GM21786 (cell line): ENCODE measurements around the gene GPR32.
"Not testable (repeated sequence)": the region's sequence is repeated elsewhere in the genome, so short reads cannot be mapped to it uniquely, and the experiment has no call there.

Source experiments
- ATAC-seq: cut with Tn5 transposase; IDR thresholded peaks from one replicate; pipeline ENCODE4 v1.9.1; 2021; ENCODE audit not compliant: unreplicated experiment

GPR32 gene

DNA sequence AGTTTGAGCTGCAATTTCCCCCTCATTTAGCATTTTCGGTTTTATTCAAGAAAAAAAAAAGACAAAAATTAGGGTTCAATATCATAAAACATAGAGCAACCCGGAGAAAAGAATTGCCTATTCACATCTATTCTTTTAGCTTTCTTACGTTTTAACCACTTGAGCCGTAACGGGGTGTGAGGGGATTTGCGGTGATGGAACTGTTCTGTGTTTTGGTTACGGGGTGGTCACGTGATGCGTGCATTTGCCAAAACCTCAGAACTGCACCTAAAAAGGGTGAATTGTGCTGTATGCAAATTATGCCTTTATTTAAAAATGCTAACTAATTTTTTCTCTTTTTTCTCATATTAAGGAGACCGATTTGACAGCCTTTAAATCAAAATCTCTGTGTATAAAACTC is 25.0 kb upstream of the GPR32 start:
- ATAC-seq, result no peak

DNA sequence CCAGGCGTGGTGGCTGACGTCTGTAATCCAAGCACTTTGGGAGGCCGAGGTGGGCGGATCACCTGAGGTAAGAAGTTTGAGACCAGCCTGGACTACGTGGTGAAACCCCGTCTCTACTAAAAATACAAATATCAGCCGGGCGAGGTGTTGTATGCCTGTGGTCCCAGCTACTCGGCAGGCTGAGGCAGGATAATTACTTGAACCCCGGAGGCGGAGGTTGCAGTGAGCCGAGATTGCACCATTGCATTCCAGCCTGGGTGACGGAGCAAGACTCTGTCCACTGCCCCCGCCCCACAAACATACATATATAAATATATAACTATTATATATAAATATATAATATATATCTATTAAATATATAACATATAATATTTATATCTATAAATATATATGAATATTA is 23.1 kb upstream of the GPR32 start:
- ATAC-seq, result not testable (repeated sequence)

DNA sequence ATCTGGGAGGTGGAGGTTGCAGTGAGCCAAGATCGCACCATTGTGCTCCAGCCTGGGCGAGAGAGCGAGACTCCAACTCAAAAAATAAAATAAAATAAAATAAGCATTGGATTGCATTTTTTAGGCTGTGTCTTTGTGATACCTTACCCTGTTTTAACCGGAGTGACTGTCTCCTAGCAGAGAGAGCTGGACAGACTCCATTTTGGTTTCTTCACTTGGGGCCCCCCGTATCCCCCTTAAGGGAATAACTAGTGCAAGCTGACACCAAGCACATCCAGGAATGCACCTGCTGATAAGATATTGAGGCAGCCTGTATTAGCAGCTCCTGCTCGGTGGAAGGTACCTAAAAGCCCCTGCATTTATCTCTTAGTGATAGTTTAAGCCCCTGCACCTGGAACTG is 20.8 kb upstream of the GPR32 start:
- ATAC-seq, result no peak

- no peak for ATAC-seq
These were observed 20.3 kb upstream of the GPR32 start for GRCh38 chr19:50750010-50750409.

DNA sequence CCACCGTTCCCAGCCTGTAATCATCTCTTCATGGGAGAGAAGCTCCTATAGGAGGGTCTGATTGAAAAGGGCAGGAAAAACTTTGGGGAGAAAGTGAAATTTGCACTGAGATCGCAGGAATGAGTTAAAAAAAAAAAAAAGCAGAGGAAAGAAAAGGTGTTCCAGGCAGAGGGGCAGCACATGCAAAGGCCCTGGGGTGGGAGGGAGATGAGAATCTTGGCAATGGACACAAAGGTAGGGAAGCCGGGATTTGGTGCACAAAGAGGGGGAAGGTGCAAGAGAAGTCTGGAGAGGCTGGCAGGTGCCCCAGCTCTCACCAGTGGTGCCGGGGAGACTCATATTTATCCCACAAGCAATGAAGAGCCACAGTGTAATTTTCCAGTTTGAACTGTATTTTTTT is 16.4 kb upstream of the GPR32 start:
- no peak for ATAC-seq

- not testable (repeated sequence) for ATAC-seq
These were observed 14.0 kb upstream of the GPR32 start for GRCh38 chr19:50756244-50756643.

GRCh38 chr19:50757624-50758023 is 12.6 kb upstream of the GPR32 start:
- ATAC-seq, result not testable (repeated sequence)

- ATAC-seq, result not testable (repeated sequence)
These were observed 11.2 kb upstream of the GPR32 start for GRCh38 chr19:50759076-50759475.

DNA sequence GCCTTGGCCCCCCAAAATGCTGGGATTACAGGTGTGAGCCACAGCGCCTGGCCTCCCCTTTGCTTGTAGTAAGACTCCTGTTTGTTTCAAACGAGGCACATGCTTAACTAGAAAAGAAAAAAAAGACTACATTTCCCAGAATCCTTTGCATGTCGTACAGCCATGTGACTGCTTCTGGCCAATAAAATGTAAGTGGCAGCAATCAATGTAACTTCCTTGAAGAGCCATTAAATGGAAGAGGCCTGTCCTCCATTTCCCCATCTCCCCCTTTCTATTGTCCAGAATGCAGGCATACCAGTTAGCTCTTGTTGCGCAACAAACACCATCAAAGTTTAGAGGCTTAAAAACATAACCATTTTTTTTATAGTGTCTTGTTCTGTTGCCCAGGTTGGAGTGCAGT is 10.4 kb upstream of the GPR32 start:
- no peak for ATAC-seq

DNA sequence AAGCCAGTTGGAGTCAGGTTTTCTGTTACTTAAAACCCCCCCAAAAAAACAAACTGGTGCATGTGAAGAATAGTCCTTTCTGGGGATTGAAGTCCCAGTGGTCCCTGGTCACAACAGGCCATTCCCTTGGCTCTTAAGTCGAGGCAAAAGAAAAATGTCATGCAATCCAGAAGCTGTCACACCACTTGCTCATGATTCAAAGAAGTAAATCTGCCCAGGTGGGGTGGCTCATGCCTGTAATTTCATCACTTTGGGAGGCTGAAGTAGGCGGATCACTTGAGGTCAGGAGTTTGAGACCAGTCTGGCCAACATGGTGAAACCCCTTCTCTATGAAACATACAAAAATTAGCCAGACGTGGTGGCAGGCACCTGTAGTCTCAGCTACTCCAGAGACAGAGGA is 8.8 kb upstream of the GPR32 start:
- ATAC-seq, result not testable (repeated sequence)

GRCh38 chr19:50763521-50763920 is 6.7 kb upstream of the GPR32 start:
- ATAC-seq, result not testable (repeated sequence)

DNA sequence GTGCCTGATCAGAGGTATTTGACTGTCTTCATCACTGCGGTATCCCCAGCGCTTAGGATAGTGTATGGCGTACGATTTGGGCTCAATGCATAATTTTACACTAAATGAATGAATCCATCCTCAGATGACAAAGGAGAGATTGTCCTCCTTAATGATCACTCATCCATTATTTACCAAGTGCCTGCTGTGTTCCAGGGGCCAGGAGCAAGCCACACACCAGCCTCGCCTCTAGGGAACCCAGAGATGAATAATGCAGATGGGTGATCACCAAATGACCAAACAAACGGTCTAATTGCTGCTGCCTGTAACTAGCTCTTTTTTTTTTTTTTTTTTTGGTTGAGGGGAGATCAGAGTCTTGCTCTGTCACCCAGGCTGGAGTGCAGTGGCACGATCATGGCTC is 5.9 kb upstream of the GPR32 start:
- no peak for ATAC-seq

DNA sequence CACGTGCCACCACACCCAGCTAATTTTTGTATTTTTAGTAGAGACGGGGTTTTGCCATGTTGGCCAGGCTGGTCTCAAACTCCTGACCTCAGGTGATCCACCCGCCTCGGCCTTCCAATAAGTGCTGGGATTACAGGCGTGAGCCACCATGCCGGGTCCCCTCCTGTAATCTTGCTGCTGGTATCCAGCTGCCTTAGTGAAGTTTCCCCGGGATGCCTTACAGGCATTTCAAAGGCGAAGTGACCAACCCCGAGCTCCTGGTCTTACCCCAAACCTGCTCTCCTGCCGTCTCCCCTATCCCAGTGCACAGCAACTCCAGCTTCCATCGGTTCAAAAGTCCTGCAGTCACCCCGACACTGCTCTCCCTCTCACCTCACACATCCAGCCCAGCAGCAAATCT is 3.5 kb upstream of the GPR32 start:
- ATAC-seq, result not testable (repeated sequence)

DNA sequence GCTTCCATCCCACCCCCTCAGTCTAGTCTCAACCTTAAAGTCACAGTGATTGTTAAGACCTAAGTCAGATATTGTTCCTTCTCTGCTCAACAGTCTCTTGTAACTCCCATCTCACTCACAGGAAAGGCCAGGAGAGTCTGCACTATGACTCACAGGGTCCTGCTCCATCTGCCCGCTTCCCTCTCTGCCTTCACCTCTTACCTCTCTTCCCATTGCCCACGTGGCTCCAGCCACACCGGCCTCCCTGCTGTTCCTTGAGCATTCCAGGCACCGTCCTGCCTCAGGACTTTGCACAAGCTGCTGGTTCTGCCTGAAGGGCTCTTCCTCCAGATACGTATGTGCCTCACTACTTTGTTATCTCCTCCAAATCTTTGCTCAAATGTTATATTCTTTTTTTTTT is 3.0 kb upstream of the GPR32 start:
- ATAC-seq, result not testable (repeated sequence)

DNA sequence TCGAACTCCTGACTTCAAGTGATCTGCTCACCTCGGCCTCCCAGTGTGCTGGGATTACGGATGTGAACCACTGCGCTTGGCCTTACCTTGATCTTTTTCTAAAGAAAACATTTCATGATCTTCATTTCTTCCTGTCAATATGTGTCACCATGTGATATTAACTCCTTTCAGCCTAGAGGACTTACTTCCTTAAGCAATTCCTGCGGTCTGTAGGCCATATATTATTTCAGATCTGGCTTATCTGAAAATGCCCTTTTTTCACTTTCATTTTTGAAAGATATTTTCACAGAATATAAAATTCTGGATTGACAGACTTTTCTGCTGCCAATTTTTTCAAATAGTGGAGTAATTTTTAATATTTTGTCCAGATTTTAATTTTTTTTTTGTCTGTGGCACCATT is 2.0 kb upstream of the GPR32 start:
- no peak for ATAC-seq

DNA sequence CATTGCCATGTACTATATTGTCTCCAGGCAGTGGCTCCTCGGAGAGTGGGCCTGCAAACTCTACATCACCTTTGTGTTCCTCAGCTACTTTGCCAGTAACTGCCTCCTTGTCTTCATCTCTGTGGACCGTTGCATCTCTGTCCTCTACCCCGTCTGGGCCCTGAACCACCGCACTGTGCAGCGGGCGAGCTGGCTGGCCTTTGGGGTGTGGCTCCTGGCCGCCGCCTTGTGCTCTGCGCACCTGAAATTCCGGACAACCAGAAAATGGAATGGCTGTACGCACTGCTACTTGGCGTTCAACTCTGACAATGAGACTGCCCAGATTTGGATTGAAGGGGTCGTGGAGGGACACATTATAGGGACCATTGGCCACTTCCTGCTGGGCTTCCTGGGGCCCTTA is 624 bp downstream of the GPR32 start:
- ATAC-seq, result no peak

DNA sequence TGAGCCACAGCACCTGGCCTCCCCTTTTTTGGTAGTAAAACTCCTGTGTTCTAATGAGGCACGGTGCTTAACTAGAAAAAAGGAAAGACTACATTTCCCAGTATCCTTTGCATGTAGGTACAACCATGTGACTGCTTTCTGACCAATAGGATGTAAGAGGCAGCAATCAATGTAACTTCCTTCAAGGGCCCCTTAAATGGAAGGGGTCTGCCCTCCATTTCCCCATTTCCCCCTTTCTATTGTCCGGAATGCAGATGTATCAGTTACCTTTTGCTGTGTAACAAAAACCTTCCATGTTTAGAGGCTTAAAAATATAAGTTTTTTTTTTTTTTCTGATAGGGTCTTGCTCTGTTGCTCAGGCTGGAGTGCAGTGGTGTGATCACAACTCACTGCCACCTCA is 2.2 kb downstream of the GPR32 start:
- no peak for ATAC-seq

DNA sequence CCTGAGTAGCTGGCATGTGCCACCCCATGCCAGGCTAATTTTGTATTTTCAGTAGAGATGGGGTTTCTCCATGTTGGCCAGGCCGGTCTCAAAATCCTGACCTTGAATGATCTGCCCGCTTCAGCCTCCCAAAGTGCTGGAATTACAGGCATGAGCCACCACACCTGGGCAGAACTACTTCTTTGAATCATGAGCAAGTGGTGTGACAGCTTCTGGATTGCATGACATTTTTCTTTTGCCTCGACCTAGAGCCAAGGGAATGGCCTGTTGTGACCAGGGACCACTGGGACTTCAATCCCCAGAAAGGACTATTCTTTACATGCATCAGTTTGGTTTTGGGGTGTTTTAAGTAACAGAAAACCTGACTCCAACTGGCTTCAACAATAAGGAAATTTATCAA is 2.6 kb downstream of the GPR32 start:
- ATAC-seq, result not testable (repeated sequence)

DNA sequence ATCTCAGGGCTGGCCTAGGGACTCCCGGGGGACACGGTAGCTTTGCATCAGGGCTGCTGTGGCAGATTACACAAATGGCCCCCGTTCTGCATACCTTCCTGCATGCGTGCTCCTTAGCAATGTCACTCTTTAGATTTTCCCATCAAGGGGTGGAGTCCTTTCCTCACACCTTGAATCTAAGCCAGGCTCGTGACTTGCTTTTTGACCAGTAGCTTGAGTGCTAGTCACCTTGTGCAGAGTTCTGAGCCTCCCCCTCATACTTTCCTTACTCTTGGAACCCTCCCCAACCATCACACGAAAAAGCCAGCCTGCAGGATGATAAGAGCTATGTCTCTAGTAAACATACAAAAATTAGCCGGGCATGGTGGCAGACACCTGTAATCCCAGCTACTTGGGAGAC is 3.2 kb downstream of the GPR32 start:
- not testable (repeated sequence) for ATAC-seq

- ATAC-seq, result no peak
These were observed 5.9 kb downstream of the GPR32 start for GRCh38 chr19:50776131-50776530.

- ATAC-seq, result no peak
These were observed 7.0 kb downstream of the GPR32 start for GRCh38 chr19:50777261-50777660.

- ATAC-seq, result no peak
These were observed 7.6 kb downstream of the GPR32 start for GRCh38 chr19:50777830-50778303.

DNA sequence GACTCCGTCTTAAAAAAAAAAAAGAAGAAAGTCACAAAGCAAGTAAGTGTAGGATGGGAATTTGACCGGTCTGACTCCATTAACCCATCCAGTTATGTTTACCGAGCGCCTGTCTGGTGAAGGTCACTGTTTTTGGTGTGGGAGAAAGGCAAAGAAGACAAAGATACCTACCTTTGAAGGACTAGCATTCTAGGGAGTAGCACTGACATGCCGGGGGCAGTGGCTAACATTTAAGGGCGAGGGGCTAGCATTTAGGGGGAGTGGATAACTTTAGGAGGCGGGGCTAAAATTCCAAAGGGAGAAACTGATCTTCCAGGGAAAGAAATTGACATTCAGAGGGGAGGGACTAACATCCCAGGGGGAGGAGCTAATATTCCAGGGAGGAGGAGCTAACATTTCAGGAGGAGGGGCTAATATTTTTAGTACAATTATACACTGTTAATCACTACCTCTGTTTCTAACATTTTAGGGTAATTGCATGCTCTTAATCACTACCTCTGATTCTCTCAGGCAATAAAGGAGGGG is 8.7 kb downstream of the GPR32 start:
- no peak for ATAC-seq
